GM12873 (cell line): ENCODE data around the gene AOAH.
A peak's percentile ranks its signal among the peaks of the same experiment; 100 is the strongest.

Source experiments
- CTCF ChIP-seq: IDR thresholded peaks from 2 replicates; pipeline ENCODE4 v1.5.1; 2012; ENCODE audit warnings: low read depth, mild to moderate bottlenecking, moderate library complexity, low read length, control low read depth; ENCODE audit not compliant: insufficient read depth; ENCODE audit errors: missing control alignments

Gene AOAH

GRCh38 chr7:36491317-36491716, 233.0 kb downstream of the AOAH start:
- no peak for TF ChIP-seq CTCF

DNA sequence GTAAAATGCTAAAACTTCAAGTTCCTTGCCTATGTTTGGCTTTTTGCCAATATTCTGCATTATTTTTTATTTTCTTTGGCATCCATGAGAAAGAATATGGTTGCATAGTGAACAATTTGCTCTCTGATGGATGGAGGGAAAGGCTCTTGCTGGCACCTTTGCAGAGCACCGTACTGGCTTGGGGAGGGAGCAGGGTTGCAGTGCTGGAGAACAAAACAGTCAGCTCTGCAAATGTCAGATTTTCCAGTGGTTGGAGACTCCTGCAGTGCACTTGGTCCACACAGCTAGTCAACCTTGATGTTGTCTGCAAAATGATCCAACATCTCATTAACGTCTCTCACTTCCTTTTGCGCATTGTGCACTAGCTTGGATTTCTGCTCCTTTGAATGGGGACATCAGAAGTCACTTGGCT, 233.9 kb downstream of the AOAH start:
- no peak for TF ChIP-seq CTCF

GRCh38 chr7:36487756-36488336, 236.4 kb downstream of the AOAH start:
- peak; percentile 65 for TF ChIP-seq CTCF

DNA sequence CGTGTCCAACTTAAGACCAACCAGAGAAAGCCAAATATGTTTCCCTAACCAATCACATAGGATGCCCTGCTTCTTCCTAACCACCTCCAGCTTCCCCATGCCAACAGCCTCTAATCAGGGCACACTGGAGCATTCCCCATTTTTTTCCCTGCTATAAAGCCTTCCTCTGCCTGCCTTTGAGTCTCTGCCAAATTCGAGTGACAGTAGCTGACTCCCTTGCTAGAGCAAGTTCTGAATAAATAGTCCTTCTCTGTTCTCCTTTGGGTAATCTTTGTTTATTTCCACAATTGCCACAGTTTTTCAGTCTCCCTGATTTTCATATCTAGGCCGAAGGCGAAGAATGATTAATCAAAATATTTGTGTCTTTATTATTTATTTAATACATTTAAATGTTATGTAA, 238.0 kb downstream of the AOAH start:
- no peak for TF ChIP-seq CTCF

GRCh38 chr7:36484265-36484664, 240.0 kb downstream of the AOAH start:
- TF ChIP-seq CTCF = no peak

DNA sequence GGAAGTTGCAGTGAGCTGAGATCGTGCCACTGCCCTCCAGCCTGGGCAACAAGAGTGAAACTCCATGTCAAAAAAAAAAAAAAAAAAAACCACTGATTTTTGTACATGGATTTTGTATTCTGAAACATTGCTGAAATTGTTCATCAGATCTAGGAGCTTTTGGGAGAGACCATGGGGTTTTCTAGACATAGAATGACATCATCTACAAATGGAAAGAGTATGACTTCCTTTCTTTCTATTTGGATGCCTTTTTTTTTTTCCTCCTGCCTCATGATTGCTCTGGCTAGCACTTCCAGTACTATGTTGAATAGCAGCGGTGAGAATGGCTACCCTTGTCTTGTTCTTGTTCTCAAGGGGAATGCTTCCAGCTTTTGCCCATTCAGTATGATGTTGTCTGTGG, 245.5 kb downstream of the AOAH start:
- TF ChIP-seq CTCF = no peak

DNA sequence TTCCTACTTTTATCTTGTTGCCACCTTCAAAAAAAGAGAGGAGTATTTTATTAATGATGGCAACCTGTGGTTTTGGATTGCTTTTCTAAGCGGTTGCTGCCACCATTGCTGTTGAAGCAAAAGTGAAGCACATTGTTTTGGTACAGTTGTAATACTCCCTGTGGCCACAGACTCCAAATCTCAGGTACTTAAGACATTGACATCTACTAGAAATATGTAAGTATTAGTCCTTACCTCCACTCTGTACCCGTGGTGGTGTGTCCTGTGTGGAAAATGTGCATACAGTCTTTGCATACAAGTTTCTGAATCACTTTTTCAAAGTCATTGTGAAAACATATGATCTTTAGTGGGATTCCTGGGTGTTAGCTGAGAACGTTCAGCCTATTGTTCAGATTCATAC, 248.9 kb downstream of the AOAH start:
- TF ChIP-seq CTCF = peak; percentile 18

DNA sequence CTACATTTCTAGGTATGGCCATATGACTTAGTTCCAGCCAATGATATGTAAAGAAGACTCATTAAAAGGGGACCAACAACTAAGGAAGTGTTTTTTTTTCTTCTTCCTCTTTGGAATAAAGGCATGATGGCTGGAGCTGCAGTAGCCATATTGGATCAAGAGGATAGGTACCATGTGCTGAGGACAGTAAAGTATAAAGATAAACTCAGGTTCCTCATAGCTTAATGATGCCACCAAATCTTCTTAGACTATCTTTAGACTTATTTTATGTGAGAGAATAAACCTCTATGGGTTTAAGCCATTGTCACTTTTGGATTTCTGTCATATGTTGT, 249.3 kb downstream of the AOAH start:
- no peak for TF ChIP-seq CTCF
